Measurements from ENCODE around the gene MAN2B2. TPM values are rescaled to one million over a fixed set of nuclear protein-coding genes. Genes with fewer than 3 reads are reported as not detected.

The MAN2B2 gene
- total RNA-seq, 1 experiment from 2014 or later, result 5.9 TPM

DNA sequence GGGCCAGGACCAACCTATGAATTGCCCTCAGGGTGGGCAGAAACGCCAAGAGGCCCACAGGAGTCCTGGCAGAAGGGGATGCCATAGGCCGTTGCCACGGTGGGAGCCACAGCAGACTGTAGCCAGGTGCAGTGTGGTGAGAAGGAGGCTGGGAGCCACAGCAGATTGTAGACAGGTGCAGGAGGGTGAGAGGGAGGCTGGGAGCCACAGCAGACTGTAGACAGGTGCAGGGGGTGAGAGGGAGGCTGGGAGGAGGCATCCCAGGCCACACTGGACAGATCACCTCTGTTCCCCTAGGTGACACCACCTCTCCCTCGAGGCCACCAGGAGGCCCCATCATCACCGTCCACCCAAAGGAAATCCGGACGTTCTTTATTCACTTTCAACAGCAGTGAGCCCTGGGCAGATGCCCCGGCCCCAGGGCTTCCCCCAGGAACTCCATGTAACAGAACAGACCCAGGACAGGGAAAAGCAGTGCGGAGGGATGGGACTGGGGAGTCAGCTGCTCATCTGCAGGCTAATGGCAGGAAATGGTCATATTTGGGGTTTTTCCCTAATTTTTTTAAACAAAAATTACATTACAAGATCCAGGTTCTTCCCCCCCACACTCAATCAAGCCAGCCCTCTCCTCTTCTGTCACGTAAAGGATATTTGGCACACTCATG is 46.0 kb downstream of the MAN2B2 start:
- Histone ChIP-seq H3K27ac (ENCODE audit: insufficient read length, low read depth, low read length) (no peak overlapping the region), H2BK12ac (ENCODE audit: insufficient read length, low read depth, low read length) (no peak overlapping the region), H2BK120ac (ENCODE audit: low read depth, low read length, poor library complexity, severe bottlenecking) (no peak overlapping the region), H3K4ac (ENCODE audit: low read depth, low read length) (no peak overlapping the region), H4K91ac (ENCODE audit: insufficient read length, low read depth, low read length) (no peak overlapping the region), H3K56ac (ENCODE audit: insufficient read length, low read depth, low read length) (no peak overlapping the region), H3K4me2 (ENCODE audit: insufficient read depth, insufficient read length, low read length) (no peak overlapping the region), H3K9me3 (ENCODE audit: control insufficient read depth, low read depth, low read length) (no peaks in the 10 kb centered on the region), H2AK5ac (ENCODE audit: insufficient read length, low read length) (no peak overlapping the region), H4K20me1 (ENCODE audit: control insufficient read depth, insufficient read depth, insufficient read length) (no peaks in the 10 kb centered on the region), H2BK15ac (ENCODE audit: low read depth, low read length) (no peak overlapping the region), H3K79me1 (ENCODE audit: insufficient read depth, low read depth, low read length, poor library complexity, severe bottlenecking) (no peaks in the 10 kb centered on the region), H3K23ac (ENCODE audit: insufficient read length, low read depth, low read length) (no peak overlapping the region), H3K14ac (ENCODE audit: insufficient read depth, low read length) (no peak overlapping the region; the same call in 1 of the 2 replicates), H3K23me2 (ENCODE audit: insufficient read length, low read depth, low read length, poor library complexity, severe bottlenecking) (no peaks in the 10 kb centered on the region), H4K5ac (ENCODE audit: insufficient read length, low read depth, low read length) (no peak overlapping the region), H2AFZ (ENCODE audit: low read length) (no peak overlapping the region), H4K8ac (replicated peaks; ENCODE audit: insufficient read length, low read depth, low read length) (no peak overlapping the region), H2BK5ac (ENCODE audit: insufficient read length, low read length) (no peak overlapping the region), H3T11ph (ENCODE audit: low read length) (no peak overlapping the region), H3K4me1 (ENCODE audit: insufficient read depth, low read length) (no peaks in the 10 kb centered on the region), H2BK20ac (ENCODE audit: low read depth, low read length, poor library complexity, severe bottlenecking) (no peak overlapping the region), H3K9ac (ENCODE audit: extremely low read depth, insufficient read length, low read length) (no peak overlapping the region), H3K18ac (ENCODE audit: insufficient read length, low read depth, low read length) (no peak overlapping the region), H3K27me3 (ENCODE audit: insufficient read depth, low read length) (no peaks in the 10 kb centered on the region), H3K79me2 (ENCODE audit: insufficient read depth, low read length) (no peaks in the 10 kb centered on the region)
- no CpG with 5 or more reads among the region's 10 CpGs for WGBS (ENCODE audit: extremely low coverage, insufficient read length, low lambda C conversion rate)
- DNase-seq, result no peak
- no peaks in the 10 kb centered on the region for H3K9me3 Mint-ChIP-seq
- peaks cover 0 to 4% of the 10 kb centered on the region in 2 experiments; a peak in 3 of 4 replicates for H3K4me1 Mint-ChIP-seq
- TF ChIP-seq, protein P1, sequence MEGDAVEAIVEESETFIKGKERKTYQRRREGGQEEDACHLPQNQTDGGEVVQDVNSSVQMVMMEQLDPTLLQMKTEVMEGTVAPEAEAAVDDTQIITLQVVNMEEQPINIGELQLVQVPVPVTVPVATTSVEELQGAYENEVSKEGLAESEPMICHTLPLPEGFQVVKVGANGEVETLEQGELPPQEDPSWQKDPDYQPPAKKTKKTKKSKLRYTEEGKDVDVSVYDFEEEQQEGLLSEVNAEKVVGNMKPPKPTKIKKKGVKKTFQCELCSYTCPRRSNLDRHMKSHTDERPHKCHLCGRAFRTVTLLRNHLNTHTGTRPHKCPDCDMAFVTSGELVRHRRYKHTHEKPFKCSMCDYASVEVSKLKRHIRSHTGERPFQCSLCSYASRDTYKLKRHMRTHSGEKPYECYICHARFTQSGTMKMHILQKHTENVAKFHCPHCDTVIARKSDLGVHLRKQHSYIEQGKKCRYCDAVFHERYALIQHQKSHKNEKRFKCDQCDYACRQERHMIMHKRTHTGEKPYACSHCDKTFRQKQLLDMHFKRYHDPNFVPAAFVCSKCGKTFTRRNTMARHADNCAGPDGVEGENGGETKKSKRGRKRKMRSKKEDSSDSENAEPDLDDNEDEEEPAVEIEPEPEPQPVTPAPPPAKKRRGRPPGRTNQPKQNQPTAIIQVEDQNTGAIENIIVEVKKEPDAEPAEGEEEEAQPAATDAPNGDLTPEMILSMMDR (conservative IDR thresholded peaks at IDR 0.05), result peak; percentile 20; the same call in 1 of the 3 replicates
- peaks cover 7 to 21% (median 10%) of the 10 kb centered on the region in 3 experiments; a peak in 5 of 7 replicates for H3K36me3 Mint-ChIP-seq (ENCODE audit: insufficient read depth in 1 of 3, low read depth in 3 of 3)
- no peaks in the 10 kb centered on the region; the same call in 1 of the 2 replicates for H3K27me3 Mint-ChIP-seq (ENCODE audit: low read depth)
- H3K27ac Mint-ChIP-seq, result peak overlapping the region in 1 of 3 experiments; percentile 12; a peak in 1 of 7 replicates
- H3K4me3 Mint-ChIP-seq, result peak overlapping the region in 1 of 2 experiments; percentile 35; a peak in 1 of 5 replicates

Measured in H9 (cell line).